ENCODE measurements around the gene PARD3B.

Gene PARD3B

DNA sequence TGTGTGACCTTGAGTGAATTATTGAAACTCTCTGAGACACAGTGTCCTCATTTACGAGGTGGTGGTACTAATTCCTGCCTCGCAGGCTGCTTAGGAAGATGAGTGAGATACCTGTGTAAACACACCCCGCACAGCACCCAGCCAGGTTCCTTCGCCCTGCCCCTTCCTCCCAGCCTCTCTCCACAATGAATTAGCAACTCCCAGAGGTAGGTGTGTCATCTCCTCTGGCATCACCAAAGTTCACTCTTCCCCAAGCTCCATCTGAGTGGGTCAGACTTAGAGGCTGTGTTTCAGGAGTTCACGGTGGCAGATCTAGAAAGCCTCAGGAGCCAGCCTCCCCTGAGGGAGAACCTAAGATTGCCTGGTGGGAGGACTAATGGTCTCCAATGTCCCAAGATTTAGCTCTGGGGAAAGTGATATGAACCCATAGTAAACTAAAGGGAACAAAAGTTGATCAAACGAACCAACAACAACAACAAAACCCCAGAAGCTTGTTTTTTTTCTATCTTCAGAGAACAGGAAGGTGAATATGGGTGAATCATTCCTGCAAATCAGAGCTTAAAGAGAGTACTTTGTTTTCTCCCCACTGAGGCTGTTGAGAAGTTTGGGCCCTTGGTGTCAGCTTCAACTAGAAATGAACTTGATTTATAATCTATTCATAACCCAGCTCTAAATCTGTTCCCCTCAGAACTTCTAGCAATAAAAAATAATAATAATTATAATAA, 1092.7 kb downstream of the PARD3B start:
- H3K36me3 ChIP-seq (ENCODE audit: low read depth) = no peaks in the 10 kb centered on the region
- TF ChIP-seq, protein P1, sequence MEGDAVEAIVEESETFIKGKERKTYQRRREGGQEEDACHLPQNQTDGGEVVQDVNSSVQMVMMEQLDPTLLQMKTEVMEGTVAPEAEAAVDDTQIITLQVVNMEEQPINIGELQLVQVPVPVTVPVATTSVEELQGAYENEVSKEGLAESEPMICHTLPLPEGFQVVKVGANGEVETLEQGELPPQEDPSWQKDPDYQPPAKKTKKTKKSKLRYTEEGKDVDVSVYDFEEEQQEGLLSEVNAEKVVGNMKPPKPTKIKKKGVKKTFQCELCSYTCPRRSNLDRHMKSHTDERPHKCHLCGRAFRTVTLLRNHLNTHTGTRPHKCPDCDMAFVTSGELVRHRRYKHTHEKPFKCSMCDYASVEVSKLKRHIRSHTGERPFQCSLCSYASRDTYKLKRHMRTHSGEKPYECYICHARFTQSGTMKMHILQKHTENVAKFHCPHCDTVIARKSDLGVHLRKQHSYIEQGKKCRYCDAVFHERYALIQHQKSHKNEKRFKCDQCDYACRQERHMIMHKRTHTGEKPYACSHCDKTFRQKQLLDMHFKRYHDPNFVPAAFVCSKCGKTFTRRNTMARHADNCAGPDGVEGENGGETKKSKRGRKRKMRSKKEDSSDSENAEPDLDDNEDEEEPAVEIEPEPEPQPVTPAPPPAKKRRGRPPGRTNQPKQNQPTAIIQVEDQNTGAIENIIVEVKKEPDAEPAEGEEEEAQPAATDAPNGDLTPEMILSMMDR (IDR thresholded peaks at IDR 0.05; ENCODE audit: poor library complexity, severe bottlenecking) = no peak
- no peaks in the 10 kb centered on the region for H3K4me1 ChIP-seq (ENCODE audit: insufficient read depth, poor library complexity, severe bottlenecking)
- no peak overlapping the region for H3K27ac ChIP-seq (ENCODE audit: poor library complexity, severe bottlenecking)
- ATAC-seq (ENCODE audit: low read depth) (peak; percentile 51; the same call in 1 of the 3 replicates), DNase-seq (ENCODE audit: low spot score) (no peak)
- no peak overlapping the region for H3K4me3 ChIP-seq (ENCODE audit: severe bottlenecking)
- H3K9me3 ChIP-seq (ENCODE audit: severe bottlenecking) = no peaks in the 10 kb centered on the region
- no peaks in the 10 kb centered on the region for H3K27me3 ChIP-seq (ENCODE audit: insufficient read depth, poor library complexity, severe bottlenecking)

DNA sequence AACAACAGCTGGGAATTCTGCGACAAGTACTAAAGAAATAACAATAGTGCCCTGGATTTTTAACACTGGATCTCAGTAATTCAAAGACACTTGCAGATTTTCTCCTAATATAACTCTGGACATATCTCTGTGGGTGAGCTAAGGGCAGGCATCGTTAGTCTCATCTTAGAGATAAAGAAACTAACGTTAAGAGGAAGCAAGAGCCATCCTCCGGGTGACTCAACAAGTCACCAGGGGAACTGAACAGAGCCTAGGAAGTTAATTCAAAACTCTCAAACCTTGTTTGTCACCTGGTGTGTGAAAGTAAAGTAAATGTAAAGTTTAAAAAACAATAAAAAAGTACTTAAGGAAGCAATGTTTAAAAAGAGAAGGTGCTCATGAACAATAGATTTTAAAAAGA, 1095.4 kb downstream of the PARD3B start:
- Histone ChIP-seq H3K36me3 (ENCODE audit: low read depth) (no peaks in the 10 kb centered on the region), H3K4me3 (ENCODE audit: severe bottlenecking) (no peak overlapping the region), H3K4me1 (ENCODE audit: insufficient read depth, poor library complexity, severe bottlenecking) (peaks cover 5% of the 10 kb centered on the region), H3K27ac (ENCODE audit: poor library complexity, severe bottlenecking) (no peak overlapping the region), H3K27me3 (ENCODE audit: insufficient read depth, poor library complexity, severe bottlenecking) (no peaks in the 10 kb centered on the region), H3K9me3 (ENCODE audit: severe bottlenecking) (no peaks in the 10 kb centered on the region)
- DNase-seq (ENCODE audit: low spot score) (no peak), ATAC-seq (ENCODE audit: low read depth) (no peak)
- TF ChIP-seq, protein P1 (IDR thresholded peaks at IDR 0.05; ENCODE audit: poor library complexity, severe bottlenecking) = no peak

DNA sequence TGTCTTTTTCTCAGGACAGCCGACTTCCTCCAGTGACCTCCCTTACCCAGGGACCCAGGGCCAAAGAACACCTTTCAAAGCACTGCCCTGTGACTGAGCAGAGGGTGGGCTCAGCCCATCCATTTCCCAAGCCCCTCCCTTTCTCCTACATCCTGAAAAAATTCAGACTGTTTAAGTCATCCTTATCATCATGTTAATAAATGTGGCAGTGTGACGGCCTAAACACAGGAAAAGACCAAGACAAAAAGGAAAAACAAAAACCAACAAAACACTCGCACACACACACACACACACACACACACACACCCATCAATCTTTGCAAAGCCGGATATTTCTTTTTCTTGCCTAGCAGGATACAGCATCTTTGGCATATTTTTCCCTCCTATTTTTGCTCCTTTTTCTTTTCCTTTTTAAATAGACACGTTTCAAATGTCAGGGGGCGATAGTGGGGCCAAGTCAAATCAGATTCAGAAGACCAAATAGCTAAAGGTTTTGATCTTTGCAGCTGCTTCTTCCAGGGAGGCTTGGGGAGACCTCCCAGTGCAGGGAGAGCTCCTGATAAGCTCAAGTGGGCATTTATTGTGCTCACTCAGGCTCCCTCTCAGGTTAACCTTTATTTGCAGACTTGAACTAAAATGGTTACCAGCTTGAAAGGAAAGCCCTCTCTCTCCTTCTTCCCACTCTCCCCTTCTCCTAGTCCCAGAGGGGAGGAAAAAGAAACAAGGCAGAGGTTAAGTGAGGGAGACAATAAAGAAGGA, 1097.5 kb downstream of the PARD3B start:
- Histone ChIP-seq H3K27me3 (ENCODE audit: insufficient read depth, poor library complexity, severe bottlenecking) (no peaks in the 10 kb centered on the region), H3K4me3 (ENCODE audit: severe bottlenecking) (no peak overlapping the region), H3K27ac (ENCODE audit: poor library complexity, severe bottlenecking) (no peak overlapping the region), H3K4me1 (ENCODE audit: insufficient read depth, poor library complexity, severe bottlenecking) (peaks cover 5% of the 10 kb centered on the region), H3K36me3 (ENCODE audit: low read depth) (no peaks in the 10 kb centered on the region), H3K9me3 (ENCODE audit: severe bottlenecking) (no peaks in the 10 kb centered on the region)
- TF ChIP-seq, protein P1 (IDR thresholded peaks at IDR 0.05; ENCODE audit: poor library complexity, severe bottlenecking) = no peak
- ATAC-seq (ENCODE audit: low read depth) (no peak), DNase-seq (ENCODE audit: low spot score) (no peak)

DNA sequence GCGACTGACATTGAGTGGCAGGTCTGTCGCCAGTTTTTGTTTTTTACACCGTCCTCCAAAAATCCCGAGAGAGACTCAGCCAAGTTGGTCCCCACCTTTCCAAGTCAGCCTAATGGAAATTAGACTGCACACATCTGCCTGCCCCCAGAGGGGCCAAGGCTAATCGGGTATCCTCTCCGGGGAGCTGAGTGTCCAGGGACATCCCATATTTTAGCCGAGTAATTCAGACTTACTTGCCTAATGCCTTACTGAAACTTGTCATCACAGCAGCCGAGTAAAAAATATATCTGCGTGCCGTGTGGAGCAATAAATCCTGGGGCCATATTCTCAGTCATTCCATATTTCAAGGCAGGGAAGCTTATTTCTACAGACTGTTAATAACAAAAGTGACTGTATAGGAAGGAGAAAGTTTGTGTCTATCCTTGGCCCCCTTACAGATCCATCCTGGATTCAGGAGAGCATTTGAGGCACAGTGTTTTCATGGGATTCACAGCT, 1098.2 kb downstream of the PARD3B start:
- Histone ChIP-seq H3K9me3 (ENCODE audit: severe bottlenecking) (no peaks in the 10 kb centered on the region), H3K4me1 (ENCODE audit: insufficient read depth, poor library complexity, severe bottlenecking) (peaks cover 5% of the 10 kb centered on the region), H3K27me3 (ENCODE audit: insufficient read depth, poor library complexity, severe bottlenecking) (no peaks in the 10 kb centered on the region), H3K4me3 (ENCODE audit: severe bottlenecking) (no peak overlapping the region), H3K36me3 (ENCODE audit: low read depth) (no peaks in the 10 kb centered on the region), H3K27ac (ENCODE audit: poor library complexity, severe bottlenecking) (no peak overlapping the region)
- TF ChIP-seq, protein P1 (IDR thresholded peaks at IDR 0.05; ENCODE audit: poor library complexity, severe bottlenecking) = no peak
- no peak for DNase-seq (ENCODE audit: low spot score)
- ATAC-seq (ENCODE audit: low read depth) = no peak
